NCI-H69 (cell line): Measurements from ENCODE around the gene OR10G4.
"Not testable (repeated sequence)": the region's sequence is repeated elsewhere in the genome, so short reads cannot be mapped to it uniquely, and the experiment has no call there.

Experiments
- DNase-seq: peaks from one replicate; lab custom pipeline; 2025; lab: John Stamatoyannopoulos, UW

OR10G4 gene, protein sequence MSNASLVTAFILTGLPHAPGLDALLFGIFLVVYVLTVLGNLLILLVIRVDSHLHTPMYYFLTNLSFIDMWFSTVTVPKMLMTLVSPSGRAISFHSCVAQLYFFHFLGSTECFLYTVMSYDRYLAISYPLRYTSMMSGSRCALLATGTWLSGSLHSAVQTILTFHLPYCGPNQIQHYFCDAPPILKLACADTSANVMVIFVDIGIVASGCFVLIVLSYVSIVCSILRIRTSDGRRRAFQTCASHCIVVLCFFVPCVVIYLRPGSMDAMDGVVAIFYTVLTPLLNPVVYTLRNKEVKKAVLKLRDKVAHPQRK

DNA sequence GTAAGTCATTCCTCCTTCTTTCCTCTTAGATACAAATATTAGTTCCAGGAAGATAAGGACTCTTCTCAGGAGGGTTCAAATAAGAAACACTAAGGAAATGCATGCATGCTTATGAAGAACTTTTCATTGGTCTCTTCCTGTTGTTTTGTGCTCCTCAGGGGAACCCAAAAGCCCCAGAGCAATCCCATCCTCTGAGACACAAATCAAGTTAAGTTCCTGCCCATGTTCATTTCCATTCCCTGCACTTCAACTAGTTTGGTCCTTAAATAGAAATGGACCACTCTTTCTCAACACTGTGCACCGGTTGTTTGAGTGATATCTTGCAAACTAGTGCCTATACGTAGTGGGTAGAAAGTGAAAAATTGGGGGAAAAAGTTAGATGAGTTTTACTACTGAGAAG lies at the start of gene OR10G4:
Gene OR10G4 (plus strand): TSS at position 301 of the 400 bp plus-strand sequence. CDS start 2,578 bp downstream, outside the sequence.
- DNase-seq = no peak

DNA sequence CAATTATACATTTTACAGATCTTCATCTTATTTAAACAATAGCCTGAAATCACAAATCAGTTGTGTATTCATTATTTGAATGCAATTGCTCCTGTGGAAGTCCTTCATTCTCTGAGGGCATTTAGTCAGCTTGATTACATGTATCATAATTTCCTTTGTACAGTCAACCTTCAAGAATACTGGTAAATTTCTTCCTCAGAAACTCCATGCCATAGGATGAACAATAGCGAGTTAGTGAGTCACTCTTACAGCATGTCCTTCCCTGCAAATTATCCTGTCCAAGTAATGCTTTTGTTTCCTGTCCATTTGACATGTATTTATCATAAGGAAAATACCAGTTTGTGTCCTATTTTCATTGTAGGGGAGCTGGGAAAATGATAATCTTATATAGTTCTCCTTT lies 39.0 kb upstream of the OR10G4 start:
- no peak for DNase-seq

DNA sequence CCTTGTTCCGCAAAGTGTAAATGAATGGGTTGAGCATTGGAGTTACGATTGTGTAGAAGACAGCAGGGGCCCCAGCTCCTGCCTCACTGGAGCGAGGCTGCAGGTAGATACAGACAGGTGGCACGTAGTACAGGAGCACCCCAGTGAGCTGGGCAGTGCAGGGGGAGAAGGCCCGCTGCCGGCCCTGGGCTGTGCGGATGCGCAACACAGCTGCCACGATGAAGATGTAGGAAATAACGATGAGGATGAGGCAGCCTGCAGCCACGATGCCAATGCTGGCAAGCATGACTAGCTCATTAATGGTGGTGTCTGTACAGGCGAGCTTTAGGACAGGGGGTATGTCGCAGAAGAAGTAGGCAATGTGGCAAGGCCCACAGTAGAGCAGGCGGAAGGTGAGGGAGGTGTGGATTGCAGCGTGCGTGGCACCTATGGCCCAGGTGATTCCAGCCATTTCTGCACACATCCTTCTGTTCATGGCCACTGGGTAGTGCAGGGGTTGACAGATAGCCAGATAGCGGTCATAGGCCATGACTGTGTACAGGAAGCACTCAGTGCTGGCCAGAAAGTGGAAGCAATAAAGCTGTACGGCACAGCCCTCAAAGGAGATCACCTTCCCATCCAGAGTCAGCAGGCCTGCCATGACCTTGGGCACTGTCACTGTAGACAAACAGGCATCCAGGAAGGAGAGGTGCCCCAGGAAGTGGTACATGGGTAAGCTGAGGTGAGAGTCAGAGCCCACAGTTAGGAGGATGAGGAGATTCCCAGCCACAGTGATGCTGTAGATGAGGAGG lies 35.8 kb upstream of the OR10G4 start:
- DNase-seq = no peak

DNA sequence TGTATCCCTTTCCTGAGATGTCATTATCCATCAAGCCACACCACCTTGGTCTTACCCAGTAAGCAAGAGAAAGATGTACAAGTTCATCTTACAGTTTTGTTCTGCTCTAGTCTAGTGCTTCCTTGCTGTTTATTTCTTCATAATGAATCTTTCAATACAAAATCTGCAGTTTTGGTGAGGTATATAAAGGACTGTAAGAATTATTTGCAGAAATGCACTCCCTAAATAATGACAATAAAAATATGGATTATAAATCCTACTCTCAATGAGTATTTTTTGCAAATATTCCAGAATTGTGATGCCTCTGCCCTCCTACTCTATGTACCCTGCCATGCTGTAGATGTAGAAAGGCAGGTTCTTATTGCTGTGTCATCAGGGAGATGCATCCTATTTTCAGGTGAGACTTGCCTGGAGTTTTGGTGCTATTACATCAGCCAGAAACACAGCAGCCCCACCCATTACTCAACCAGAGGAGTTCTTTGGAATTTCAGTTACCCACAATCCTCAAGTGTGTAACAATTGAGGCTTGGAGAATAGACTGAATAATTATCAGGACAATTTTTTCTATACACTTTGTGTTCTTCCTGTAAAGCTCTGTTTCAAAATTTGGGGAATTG lies 35.0 kb upstream of the OR10G4 start, which contains the start of gene OR10S1:
Gene OR10S1 (minus strand): TSS at position 51 of the 617 bp plus-strand sequence. CDS start 117 bp downstream, outside the sequence.
- no peak for DNase-seq

DNA sequence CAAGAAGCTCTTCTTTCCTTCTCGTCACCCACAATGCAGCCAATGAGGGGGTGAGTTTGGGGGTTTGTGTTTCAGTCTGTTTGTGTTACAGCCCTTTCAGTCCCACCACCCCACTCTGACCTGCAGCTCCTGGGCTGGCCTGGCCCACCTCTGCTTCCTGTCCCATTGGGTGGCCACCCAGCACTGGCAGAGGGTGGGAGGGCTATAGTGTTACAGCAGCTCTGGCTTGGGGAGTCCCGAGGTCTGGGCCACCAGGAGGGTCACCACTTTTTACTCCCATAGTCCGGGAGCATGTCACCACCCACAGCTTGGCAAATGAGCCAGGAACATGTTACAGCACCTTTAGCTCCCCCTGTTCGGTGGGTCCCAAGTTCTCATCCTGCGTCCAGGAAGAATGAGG lies 33.5 kb upstream of the OR10G4 start:
- no peak for DNase-seq

DNA sequence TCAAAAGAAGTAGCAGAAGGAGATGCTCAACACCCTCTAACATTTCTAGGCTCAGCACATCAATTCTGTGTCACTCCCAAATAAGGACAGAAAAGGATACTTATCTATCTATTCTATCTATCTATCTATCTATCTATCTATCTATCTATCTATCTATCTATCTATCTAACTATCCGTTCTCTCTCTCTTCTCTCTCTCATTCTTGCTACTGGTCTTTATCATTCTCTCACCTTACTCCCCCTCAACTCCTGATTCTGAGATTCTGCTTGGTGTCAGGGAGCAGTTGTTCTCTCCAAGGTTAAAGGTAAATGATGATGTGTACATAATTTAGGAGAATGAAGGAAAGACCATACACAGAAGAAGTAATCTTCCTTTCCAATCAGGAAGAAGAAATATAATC lies 17.7 kb upstream of the OR10G4 start, which contains the start of gene OR10G6:
Gene OR10G6 (minus strand): TSS at position 43 of the 400 bp plus-strand sequence. CDS start 0 bp downstream, at position 43.
- DNase-seq = no peak

DNA sequence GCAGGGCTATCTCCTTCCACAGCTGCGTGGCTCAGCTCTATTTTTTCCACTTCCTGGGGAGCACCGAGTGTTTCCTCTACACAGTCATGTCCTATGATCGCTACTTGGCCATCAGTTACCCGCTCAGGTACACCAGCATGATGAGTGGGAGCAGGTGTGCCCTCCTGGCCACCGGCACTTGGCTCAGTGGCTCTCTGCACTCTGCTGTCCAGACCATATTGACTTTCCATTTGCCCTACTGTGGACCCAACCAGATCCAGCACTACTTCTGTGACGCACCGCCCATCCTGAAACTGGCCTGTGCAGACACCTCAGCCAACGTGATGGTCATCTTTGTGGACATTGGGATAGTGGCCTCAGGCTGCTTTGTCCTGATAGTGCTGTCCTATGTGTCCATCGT lies 3.0 kb downstream of the OR10G4 start:
- DNase-seq = not testable (repeated sequence)

DNA sequence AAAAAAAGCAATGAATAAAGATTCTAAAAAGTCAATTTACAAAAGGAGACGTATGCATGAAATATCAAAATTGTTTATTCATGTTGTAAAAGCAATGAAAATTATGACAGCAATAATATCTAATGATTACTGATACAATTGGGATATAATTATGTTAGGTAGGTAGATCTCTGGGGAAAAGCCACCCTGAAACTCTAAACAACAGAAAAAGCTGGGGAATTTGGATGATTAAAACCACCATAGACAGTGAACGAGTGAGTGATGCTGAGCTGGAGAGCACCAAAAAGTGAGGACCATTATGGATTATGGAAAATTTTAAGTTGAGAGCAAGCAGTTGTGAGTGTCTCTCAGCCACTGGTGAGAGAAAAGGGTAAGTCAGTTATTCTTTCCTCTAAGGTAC lies 13.7 kb downstream of the OR10G4 start, which contains the start of gene OR10G8:
Gene OR10G8 (plus strand): TSS at position 301 of the 400 bp plus-strand sequence. CDS start 2,825 bp downstream, outside the sequence.
- no peak for DNase-seq

DNA sequence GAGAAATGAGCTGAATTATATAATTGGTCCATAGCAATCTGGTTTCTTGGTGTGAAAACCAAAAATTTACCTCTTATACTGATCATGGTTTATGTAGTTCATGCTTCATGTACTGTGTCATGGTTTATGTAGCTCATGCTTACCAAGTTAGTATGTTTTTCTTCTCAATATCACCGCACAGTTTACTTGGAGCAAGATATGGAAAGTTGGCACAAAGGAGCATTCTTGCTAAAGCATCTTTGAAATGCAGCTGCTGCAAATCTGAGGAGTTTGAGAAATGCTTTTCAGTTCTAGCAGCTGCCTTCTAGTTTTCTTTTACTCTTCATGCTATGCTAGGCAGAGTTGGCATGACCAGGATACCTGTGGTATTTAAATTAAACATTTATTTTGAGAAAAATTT lies 23.9 kb downstream of the OR10G4 start:
- no peak for DNase-seq

DNA sequence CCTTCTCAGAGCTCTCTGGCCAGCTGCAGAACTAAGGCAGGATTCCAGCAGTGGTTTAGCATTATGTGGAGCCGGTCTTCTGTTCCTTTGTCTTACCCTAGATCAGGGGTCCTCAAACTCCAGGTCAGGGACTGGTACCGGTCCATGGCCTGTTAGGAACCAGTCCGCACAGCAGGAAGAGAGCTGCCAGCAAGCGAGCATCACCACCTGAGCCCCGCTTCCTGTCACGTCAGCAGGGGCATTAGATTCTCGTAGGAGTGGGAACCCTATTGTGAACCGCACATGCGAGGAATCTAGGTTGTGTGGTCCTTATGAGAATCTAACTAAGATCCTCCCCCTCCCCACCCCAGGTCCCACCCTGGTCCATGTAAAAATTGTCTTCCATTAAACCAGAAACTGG lies 26.8 kb downstream of the OR10G4 start:
- no peak for DNase-seq

DNA sequence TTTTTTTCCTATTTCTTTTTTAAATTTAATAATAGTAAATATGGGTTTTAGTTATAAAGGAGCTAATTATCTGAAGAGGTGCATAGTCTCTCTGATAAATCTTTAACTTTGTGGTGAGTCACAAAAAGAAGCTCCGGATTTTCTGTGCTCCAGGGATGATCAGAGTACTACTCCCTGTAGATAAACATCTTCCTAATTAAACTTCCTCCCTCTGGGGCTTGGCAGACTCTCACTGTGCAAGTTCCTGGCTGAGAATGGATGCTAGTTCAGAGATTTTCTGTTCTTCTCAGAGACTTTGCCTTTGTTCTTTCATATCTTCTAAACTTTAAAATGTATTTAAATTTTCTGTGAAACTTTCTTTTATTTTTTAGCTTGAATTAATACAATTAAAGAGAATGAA lies 28.5 kb downstream of the OR10G4 start, which contains the start of gene OR10G7:
Gene OR10G7 (minus strand): TSS at position 72 of the 400 bp plus-strand sequence. CDS start 2,324 bp downstream, outside the sequence.
- no peak for DNase-seq

DNA sequence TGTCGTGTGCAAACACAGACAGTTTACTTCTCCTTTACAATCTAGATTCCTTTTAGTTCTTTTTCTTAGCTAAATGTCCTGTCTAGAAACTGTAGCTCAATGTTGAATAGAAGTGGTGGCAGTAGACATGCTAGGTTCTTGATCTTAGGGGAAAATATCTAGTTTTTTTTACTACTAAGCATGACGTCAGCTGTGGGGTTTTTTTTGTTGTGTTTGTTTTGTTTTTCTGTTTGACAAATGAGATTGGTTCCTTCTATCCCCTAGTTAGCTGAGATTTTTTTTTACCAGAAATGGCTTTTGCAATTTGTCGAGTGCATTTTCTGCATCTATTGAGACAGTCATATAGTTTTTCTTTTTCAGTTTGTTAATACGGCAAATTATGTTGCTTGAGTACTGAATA lies 30.6 kb downstream of the OR10G4 start:
- DNase-seq = no peak

DNA sequence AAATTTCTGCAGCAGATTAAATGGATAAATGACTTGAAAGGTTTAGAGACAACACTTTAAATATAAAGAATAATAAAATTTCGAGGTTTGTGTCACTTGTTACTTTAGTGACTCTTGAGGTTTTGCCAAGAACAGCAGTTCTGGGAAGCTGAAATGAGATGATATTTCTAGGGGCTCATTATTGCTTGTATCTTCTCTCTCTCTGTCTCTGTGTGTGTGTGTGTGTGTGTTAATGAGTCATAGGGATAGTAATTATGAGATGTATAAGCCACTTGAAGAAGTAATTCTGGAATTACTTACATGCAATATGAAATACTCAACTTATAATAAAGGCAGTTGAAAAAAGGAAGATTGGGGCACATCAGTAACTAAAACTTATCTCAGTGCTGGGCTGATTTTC lies 38.0 kb downstream of the OR10G4 start:
- DNase-seq = no peak

DNA sequence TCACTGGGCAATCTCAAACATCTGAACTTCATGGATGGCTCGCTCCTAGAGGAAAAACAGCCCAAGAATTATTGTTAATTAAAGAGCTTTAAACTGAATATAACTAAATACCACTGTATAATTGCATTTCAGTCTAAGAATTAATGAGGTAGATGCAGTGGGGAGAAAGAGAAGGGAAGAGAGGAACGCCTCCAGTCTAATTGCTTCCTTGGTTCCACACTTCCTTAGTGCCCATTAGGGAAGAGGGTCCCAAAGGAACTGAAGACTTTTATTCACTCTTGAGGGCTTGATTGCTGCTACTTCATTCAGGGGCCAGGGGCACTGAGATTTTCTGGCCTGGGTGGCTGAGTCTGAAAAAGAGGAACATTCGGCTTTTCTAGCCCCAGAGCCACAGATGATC lies 40.2 kb downstream of the OR10G4 start:
- no peak for DNase-seq
